GM12878 (cell line): ENCODE results near the gene PTPRM. TPM values are rescaled to one million over a fixed set of nuclear protein-coding genes. Genes with fewer than 3 reads are reported as not detected.

Experiments
- ATAC-seq: fragments of 200-7000 bp; cut with Tn5 transposase; 3 replicates; pipeline ENCODE4 v1.9.1; 2020; ENCODE audit warnings: mild to moderate bottlenecking, moderate library complexity
- BruUV-seq: library from RNA; stranded (reverse); fragments of 400-500 nt; replicated peaks from 2 replicates; lab custom pipeline; 2021; lab: Mats Ljungman, UMichigan
- CTCF ChIA-PET: fragments of 300-600 bp; sonication (Branson Sonifier 250); formaldehyde crosslinking; extraction: SDS; loops from one replicate; lab custom pipeline; 2021; ENCODE audit warnings: inconsistent platforms; lab: Yijun Ruan, JAX
- POLR2A ChIA-PET: fragments of 350-600 bp; formaldehyde crosslinking; extraction: SDS; loops from one replicate; lab custom pipeline; 2021; ENCODE audit warnings: inconsistent platforms; lab: Charles Lee
- RAD21 ChIA-PET: fragments of 300-600 bp; sonication (Branson Sonifier 250); formaldehyde crosslinking; loops from one replicate; lab custom pipeline; 2023; ENCODE audit warnings: antibody characterized with exemption; ENCODE audit not compliant: unreplicated experiment; lab: Charles Lee
- SMC1A ChIA-PET: fragments of 300-600 bp; sonication (Branson Sonifier 250); formaldehyde crosslinking; loops from one replicate; lab custom pipeline; 2023; ENCODE audit not compliant: unreplicated experiment, uncharacterized antibody; lab: Charles Lee
- DNase-seq: peaks from one replicate; pipeline ENCODE4 v3.0.0-alpha.2; 2011; ENCODE audit warnings: low read depth, low spot score
- FAIRE-seq: peaks from 3 replicates; lab custom pipeline; 2011; peaks lifted over from hg19 to GRCh38; lab: Jason Lieb, UNC
- H2AFZ ChIP-seq: 2 replicates; pipeline ENCODE4 v1.6.0; 2011; ENCODE audit warnings: low read depth, low read length, control low read depth; ENCODE audit not compliant: control insufficient read depth
- H3K27ac ChIP-seq: 2 replicates; pipeline ENCODE4 v1.5.1; 2011; ENCODE audit warnings: control low read depth; ENCODE audit not compliant: control insufficient read depth, insufficient read depth
- H3K27me3 ChIP-seq, 2 experiments: replicated peaks in 1 of 2; 2 replicates each; pipeline versions ENCODE4 v1.6.0 to v1.6.1; 2011; ENCODE audit warnings: low read length in 1 of 2; ENCODE audit not compliant: control insufficient read depth in 2 of 2, insufficient read depth in 2 of 2
- H3K36me3 ChIP-seq, 2 experiments: 2 replicates each; pipeline ENCODE4 v1.5.1; 2011; ENCODE audit warnings: low read length in 1 of 2; ENCODE audit not compliant: control insufficient read depth in 2 of 2, insufficient read depth in 2 of 2
- H3K4me1 ChIP-seq: 2 replicates; pipeline ENCODE4 v1.6.1; 2011; ENCODE audit warnings: mild to moderate bottlenecking, low read length, moderate library complexity, mixed read lengths; ENCODE audit not compliant: control insufficient read depth, insufficient read depth
- H3K4me2 ChIP-seq: 2 replicates; pipeline ENCODE4 v1.6.0; 2011; ENCODE audit warnings: control low read depth; ENCODE audit not compliant: control insufficient read depth, insufficient read depth
- H3K4me3 ChIP-seq: fragments of 200-600 bp; sonication (generic); 2 replicates; pipeline ENCODE4 v1.5.1; 2016
- H3K79me2 ChIP-seq: 2 replicates; pipeline ENCODE4 v1.6.0; 2011; ENCODE audit warnings: low read length; ENCODE audit not compliant: control insufficient read depth, insufficient read depth
- H3K9ac ChIP-seq: 2 replicates; pipeline ENCODE4 v1.8.0; 2011; ENCODE audit warnings: low read length, control low read depth, mixed read lengths; ENCODE audit not compliant: control insufficient read depth, insufficient read depth
- H3K9me3 ChIP-seq: replicated peaks from 3 replicates; pipeline ENCODE4 v1.5.1; 2011; ENCODE audit warnings: mild to moderate bottlenecking, low read length; ENCODE audit not compliant: control insufficient read depth, insufficient read depth
- H4K20me1 ChIP-seq: 2 replicates; pipeline ENCODE4 v1.6.0; 2011; ENCODE audit not compliant: control insufficient read depth, insufficient read depth
- BMI1 ChIP-seq: fragments of 450-650 bp; IDR thresholded peaks from 2 replicates; pipeline ENCODE4 v1.6.1; 2016; ENCODE audit warnings: mild to moderate bottlenecking, moderate library complexity, borderline replicate concordance
- EZH2 ChIP-seq: IDR thresholded peaks from 2 replicates; pipeline ENCODE4 v1.6.1; 2012; ENCODE audit warnings: low read depth, mild to moderate bottlenecking, control low read depth, inconsistent platforms, low read length, borderline replicate concordance; ENCODE audit not compliant: control insufficient read depth
- FOXK2 ChIP-seq: fragments of 450-650 bp; IDR thresholded peaks from 2 replicates; pipeline ENCODE4 v1.6.1; 2017; ENCODE audit warnings: mild to moderate bottlenecking, moderate library complexity
- GATAD2B ChIP-seq: fragments of 450-650 bp; conservative IDR thresholded peaks from 2 replicates; pipeline ENCODE4 v1.6.1; 2017; ENCODE audit warnings: low read depth, mild to moderate bottlenecking, moderate library complexity
- HCFC1 ChIP-seq: fragments of 150-350 bp; IDR thresholded peaks from 2 replicates; pipeline ENCODE4 v1.6.1; 2014; ENCODE audit warnings: low read length
- HDAC2 ChIP-seq: fragments of 200-600 bp; sonication (generic); IDR thresholded peaks from 2 replicates; pipeline ENCODE4 v1.6.1; 2017
- KDM1A ChIP-seq: fragments of 200-600 bp; sonication (generic); IDR thresholded peaks from 2 replicates; pipeline ENCODE4 v1.6.1; 2016; ENCODE audit warnings: borderline replicate concordance
- MTA3 ChIP-seq: IDR thresholded peaks from 2 replicates; pipeline ENCODE4 v1.6.1; 2012; ENCODE audit warnings: low read length, inconsistent platforms, borderline replicate concordance
- NR2F1 ChIP-seq: fragments of 450-650 bp; conservative IDR thresholded peaks from 2 replicates; pipeline ENCODE4 v1.6.1; 2017; ENCODE audit warnings: mild to moderate bottlenecking
- STAT3 ChIP-seq: IDR thresholded peaks from 2 replicates; pipeline ENCODE4 v1.6.1; 2011; ENCODE audit warnings: low read depth, low read length, improper control_type of control experiment
- SUPT20H ChIP-seq: IDR thresholded peaks from 2 replicates; pipeline ENCODE4 v1.6.1; 2011; ENCODE audit warnings: low read depth, mild to moderate bottlenecking, low read length, moderate library complexity, borderline replicate concordance; ENCODE audit not compliant: control insufficient read depth
- TAF1 ChIP-seq: IDR thresholded peaks from 2 replicates; pipeline ENCODE4 v1.6.1; 2011; ENCODE audit warnings: mild to moderate bottlenecking, low read depth, low read length, borderline replicate concordance
- YBX1 ChIP-seq: fragments of 450-650 bp; IDR thresholded peaks from 2 replicates; pipeline ENCODE4 v1.6.1; 2016; ENCODE audit warnings: antibody characterized with exemption
- ZBED1 ChIP-seq: IDR thresholded peaks from 2 replicates; pipeline ENCODE4 v1.6.1; 2016; ENCODE audit warnings: borderline replicate concordance
- WGBS: methylation state at CpG from one replicate; pipeline ENCODE4 v1.1.6; 2016; ENCODE audit warnings: low lambda C conversion rate; ENCODE audit not compliant: insufficient replicate concordance, insufficient coverage; ENCODE audit errors: missing lambda C conversion rate; 5-methylcytosine and 5-hydroxymethylcytosine counted together
- in situ Hi-C: fragments of 300-500 bp; cut with MboI; formaldehyde crosslinking; loops from 9 replicates; pipeline ENCODE4 v1.14.3; 2018; ENCODE audit warnings: mixed read lengths
- intact Hi-C: fragments of 100-400 bp; cut with micrococcal nuclease; formaldehyde crosslinking; loops from one replicate; pipeline ENCODE4 v1.14.2; 2022; ENCODE audit not compliant: unreplicated experiment
- polyA plus RNA-seq, 11 experiments: library from polyadenylated mRNA; depleted of rRNA in 4 of 11; unstranded in 6 of 11; stranded (reverse) in 5 of 11; fragments of >200 nt; fragmentation: Nextera tagmentation in 4 of 11; fragmentation: Illumina TruSeq in 1 of 11; extraction: Ambion mirVana in 4 of 11; extraction: Trizol in 1 of 11; gene quantifications; 1 replicate in 1 of 11; 2 replicates in 10 of 11; pipeline versions ENCODE4 v1.2.1 to v1.2.3, GENCODE V29; 2011 to 2016; ENCODE audit warnings: inconsistent platforms in 2 of 11, missing spikeins in 2 of 11, low read depth in 1 of 11
- total RNA-seq, 4 experiments: library from RNA; depleted of rRNA in 3 of 4; stranded (reverse); fragments of >200 nt in 3 of 4; fragmentation: Illumina TruSeq in 1 of 4; extraction: Trizol in 1 of 4; gene quantifications; 2 replicates each; pipeline versions ENCODE4 v1.2.1 to v1.2.3, GENCODE V29; 2013 to 2021
- TF ChIP-seq, protein P1 (sequence below): fragments of 450-650 bp; IDR thresholded peaks from 2 replicates; pipeline ENCODE4 v1.6.1; 2016; ENCODE audit warnings: mild to moderate bottlenecking, moderate library complexity, borderline replicate concordance
- TF ChIP-seq, protein P2 (sequence below): fragments of 450-650 bp; IDR thresholded peaks from 2 replicates; pipeline ENCODE4 v1.6.1; 2018; ENCODE audit warnings: mild to moderate bottlenecking, low read depth, moderate library complexity; ENCODE audit not compliant: partially characterized antibody
- TF ChIP-seq, protein P3 (sequence below): IDR thresholded peaks from 2 replicates; pipeline ENCODE4 v1.6.1; 2012; ENCODE audit warnings: low read depth, low read length, improper control_type of control experiment

PTPRM gene
- total and polyA plus RNA-seq, 10 of the 15 experiments (the other 5 are each of a cell fraction or from before 2014, with no cell fraction given): 0.07 to 22.6 (median 0.60) TPM

DNA sequence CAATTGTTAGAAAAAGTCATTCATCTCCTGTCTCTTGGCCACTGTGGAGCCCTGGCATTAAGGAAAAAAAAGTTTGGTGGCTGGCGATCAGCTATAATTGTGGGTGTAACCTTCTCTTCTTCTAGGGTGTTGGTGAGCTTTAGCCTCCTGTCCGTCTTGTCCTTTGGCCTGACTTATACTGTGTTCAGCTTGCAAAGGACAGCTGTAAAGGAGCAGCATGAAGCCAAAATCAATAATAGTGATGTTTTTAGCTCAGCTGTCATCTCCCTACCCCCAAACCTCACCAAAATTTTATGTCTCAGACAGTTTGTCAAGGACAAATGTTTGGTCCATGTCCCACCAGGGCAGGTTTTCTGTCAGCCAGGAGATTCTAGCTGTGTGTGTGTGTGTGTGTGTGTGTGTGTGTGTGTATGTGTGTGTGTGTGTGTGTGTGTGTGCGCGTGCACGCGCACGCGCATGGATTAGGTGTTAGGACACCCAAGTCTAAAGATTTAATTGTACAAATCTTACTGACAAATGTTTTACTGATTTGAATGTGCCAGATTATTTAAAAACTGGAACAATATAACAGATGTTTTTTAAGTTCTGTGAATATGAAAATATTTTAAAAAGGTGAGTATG, 109.2 kb downstream of the PTPRM start (continued):
- TF ChIP-seq, protein P1, sequence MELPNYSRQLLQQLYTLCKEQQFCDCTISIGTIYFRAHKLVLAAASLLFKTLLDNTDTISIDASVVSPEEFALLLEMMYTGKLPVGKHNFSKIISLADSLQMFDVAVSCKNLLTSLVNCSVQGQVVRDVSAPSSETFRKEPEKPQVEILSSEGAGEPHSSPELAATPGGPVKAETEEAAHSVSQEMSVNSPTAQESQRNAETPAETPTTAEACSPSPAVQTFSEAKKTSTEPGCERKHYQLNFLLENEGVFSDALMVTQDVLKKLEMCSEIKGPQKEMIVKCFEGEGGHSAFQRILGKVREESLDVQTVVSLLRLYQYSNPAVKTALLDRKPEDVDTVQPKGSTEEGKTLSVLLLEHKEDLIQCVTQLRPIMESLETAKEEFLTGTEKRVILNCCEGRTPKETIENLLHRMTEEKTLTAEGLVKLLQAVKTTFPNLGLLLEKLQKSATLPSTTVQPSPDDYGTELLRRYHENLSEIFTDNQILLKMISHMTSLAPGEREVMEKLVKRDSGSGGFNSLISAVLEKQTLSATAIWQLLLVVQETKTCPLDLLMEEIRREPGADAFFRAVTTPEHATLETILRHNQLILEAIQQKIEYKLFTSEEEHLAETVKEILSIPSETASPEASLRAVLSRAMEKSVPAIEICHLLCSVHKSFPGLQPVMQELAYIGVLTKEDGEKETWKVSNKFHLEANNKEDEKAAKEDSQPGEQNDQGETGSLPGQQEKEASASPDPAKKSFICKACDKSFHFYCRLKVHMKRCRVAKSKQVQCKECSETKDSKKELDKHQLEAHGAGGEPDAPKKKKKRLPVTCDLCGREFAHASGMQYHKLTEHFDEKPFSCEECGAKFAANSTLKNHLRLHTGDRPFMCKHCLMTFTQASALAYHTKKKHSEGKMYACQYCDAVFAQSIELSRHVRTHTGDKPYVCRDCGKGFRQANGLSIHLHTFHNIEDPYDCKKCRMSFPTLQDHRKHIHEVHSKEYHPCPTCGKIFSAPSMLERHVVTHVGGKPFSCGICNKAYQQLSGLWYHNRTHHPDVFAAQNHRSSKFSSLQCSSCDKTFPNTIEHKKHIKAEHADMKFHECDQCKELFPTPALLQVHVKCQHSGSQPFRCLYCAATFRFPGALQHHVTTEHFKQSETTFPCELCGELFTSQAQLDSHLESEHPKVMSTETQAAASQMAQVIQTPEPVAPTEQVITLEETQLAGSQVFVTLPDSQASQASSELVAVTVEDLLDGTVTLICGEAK: no peak
- TF ChIP-seq HDAC2: no peak
- no peak for TF ChIP-seq YBX1
- TF ChIP-seq ZBED1: no peak

DNA sequence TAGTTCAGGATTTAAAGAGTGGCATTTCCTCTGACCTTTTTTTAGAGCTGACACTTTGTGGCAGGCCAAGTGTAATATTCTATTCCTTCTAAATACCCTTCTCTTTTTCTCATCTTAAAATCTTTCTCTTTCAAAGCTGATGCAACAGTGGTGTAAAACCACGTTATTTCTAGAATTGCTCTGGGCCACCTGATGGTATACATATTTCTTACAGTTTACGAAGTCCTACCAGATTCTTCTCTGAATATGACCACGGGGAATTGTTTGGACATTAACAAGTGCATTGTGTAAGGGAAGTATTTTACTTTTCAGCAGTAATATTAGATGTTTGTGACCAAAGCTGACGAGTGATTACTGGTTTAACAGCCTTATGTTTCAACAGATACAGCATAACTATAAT, 109.9 kb downstream of the PTPRM start:
- FAIRE-seq: no peak
- ATAC-seq: no peak
- Histone ChIP-seq H3K4me2 (no peak overlapping the region), H3K4me3 (no peak overlapping the region), H3K9me3 (no peaks in the 10 kb centered on the region), H3K79me2 (no peaks in the 10 kb centered on the region), H3K9ac (no peak overlapping the region), H3K27me3 (no peaks in the 10 kb centered on the region), H2AFZ (no peak overlapping the region), H3K36me3 (no peaks in the 10 kb centered on the region), H4K20me1 (no peaks in the 10 kb centered on the region), H3K27ac (no peak overlapping the region), H3K4me1 (no peaks in the 10 kb centered on the region)
- in situ Hi-C loops (no loop called here), intact Hi-C loops (no loop called here)
- WGBS: 1% methylated on average over 4 of the region's 4 CpGs
- RAD21 ChIA-PET: no interaction called here
- DNase-seq: no peak
- POLR2A ChIA-PET: no interaction called here
- CTCF ChIA-PET: no interaction called here
- no TSS peak for BruUV-seq
- SMC1A ChIA-PET: no interaction called here
- no peak for TF ChIP-seq SUPT20H
- no peak for TF ChIP-seq KDM1A
- TF ChIP-seq FOXK2: no peak
- TF ChIP-seq STAT3: no peak
- TF ChIP-seq GATAD2B: no peak
- no peak for TF ChIP-seq EZH2
- TF ChIP-seq, protein P2, sequence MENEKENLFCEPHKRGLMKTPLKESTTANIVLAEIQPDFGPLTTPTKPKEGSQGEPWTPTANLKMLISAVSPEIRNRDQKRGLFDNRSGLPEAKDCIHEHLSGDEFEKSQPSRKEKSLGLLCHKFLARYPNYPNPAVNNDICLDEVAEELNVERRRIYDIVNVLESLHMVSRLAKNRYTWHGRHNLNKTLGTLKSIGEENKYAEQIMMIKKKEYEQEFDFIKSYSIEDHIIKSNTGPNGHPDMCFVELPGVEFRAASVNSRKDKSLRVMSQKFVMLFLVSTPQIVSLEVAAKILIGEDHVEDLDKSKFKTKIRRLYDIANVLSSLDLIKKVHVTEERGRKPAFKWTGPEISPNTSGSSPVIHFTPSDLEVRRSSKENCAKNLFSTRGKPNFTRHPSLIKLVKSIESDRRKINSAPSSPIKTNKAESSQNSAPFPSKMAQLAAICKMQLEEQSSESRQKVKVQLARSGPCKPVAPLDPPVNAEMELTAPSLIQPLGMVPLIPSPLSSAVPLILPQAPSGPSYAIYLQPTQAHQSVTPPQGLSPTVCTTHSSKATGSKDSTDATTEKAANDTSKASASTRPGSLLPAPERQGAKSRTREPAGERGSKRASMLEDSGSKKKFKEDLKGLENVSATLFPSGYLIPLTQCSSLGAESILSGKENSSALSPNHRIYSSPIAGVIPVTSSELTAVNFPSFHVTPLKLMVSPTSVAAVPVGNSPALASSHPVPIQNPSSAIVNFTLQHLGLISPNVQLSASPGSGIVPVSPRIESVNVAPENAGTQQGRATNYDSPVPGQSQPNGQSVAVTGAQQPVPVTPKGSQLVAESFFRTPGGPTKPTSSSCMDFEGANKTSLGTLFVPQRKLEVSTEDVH: no peak
- TF ChIP-seq BMI1: no peak
- no peak for TF ChIP-seq NR2F1
- TF ChIP-seq, protein P3, sequence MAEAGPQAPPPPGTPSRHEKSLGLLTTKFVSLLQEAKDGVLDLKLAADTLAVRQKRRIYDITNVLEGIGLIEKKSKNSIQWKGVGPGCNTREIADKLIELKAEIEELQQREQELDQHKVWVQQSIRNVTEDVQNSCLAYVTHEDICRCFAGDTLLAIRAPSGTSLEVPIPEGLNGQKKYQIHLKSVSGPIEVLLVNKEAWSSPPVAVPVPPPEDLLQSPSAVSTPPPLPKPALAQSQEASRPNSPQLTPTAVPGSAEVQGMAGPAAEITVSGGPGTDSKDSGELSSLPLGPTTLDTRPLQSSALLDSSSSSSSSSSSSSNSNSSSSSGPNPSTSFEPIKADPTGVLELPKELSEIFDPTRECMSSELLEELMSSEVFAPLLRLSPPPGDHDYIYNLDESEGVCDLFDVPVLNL: no peak
- TF ChIP-seq TAF1: no peak
- TF ChIP-seq HCFC1: no peak
- TF ChIP-seq MTA3: no peak
